ENCODE data around the gene FAM20C.

GRCh38 chr7:220151-220841 lies 27.9 kb downstream of the FAM20C start:
- TF ChIP-seq EZH2 (IDR thresholded peaks at IDR 0.05; ENCODE audit: borderline replicate concordance, low read length) (no peak), CTCF (conservative IDR thresholded peaks at IDR 0.05 in 1 of 2, IDR thresholded peaks at IDR 0.05 in 1 of 2; ENCODE audit: extremely low read depth in 1 of 2, insufficient read depth in 1 of 2, low read depth in 1 of 2, low read length in 2 of 2) (no peak)

All from mammary epithelial cell (primary cell).